Neural cell (in vitro differentiated cells): Measurements from ENCODE around the gene OTUB1.
A peak's percentile ranks its signal among the peaks of the same experiment; 100 is the strongest.

Source experiments
- EP300 ChIP-seq: fragments of 450-650 bp; conservative IDR thresholded peaks from 2 replicates; pipeline ENCODE4 v1.6.1; 2014; ENCODE audit warnings: antibody characterized with exemption, mild to moderate bottlenecking, moderate library complexity; ENCODE audit not compliant: poor library complexity, severe bottlenecking
- EZH2 ChIP-seq: fragments of 200-600, 300-800 bp; shearing (Covaris generic), sonication (generic); IDR thresholded peaks from 2 replicates; pipeline ENCODE4 v1.6.1; 2014; ENCODE audit warnings: antibody characterized with exemption, low read length, borderline replicate concordance, mild to moderate bottlenecking; ENCODE audit not compliant: insufficient read depth, poor library complexity, severe bottlenecking
- TF ChIP-seq, protein P1 (sequence below): IDR thresholded peaks from 2 replicates; pipeline ENCODE4 v1.6.1; 2012; ENCODE audit warnings: borderline replicate concordance
- TF ChIP-seq, protein P2 (sequence below): fragments of 450-650 bp; IDR thresholded peaks from 2 replicates; pipeline ENCODE4 v1.5.1; 2014; ENCODE audit warnings: antibody characterized with exemption, mild to moderate bottlenecking, moderate library complexity; ENCODE audit not compliant: poor library complexity, severe bottlenecking

DNA sequence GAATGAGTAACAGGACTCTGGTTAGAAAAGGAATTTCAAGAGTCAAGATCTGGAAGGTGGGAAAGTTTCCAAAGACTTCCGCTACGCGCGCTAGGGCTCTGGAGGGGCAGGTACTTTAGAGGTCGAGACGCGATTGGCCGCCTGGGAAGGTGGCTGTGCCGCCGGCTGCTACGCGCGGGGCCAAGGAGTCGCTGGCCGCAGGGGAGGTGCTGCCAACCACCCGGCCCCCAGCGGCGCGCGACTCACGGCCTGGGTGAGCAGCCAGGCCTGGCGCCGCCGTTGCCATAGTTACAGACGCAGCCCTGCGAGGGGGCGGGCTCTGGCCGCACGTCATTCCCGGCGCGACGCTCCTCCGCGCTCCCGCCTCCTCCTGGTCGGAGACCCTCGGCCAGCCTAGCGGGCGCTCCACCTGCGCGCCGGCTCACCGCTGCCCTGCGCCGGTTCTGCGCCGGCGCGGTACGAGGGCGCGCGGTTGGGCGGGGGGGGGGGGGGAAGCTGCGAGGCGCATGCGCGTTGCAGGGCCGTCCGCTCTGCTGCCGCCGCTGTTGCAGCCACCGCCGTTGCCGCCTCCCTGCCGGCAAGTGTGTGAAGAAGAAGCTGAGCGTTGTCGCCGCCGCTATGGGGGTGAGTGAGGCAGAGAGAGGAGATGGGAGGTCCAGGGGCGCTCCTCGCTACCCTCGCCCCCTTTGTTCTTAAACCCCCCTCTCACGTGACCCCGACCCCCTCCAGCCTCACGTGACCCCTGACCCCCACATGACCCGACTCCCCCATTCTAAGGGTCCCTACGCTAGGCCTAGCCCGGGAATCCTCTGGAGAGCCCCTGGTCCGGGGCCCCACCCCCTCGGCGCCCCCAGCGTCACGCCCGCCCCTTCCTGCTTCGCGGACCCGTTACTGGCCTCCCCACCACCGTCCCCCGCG lies 47.5 kb upstream of the OTUB1 start, which contains the start of gene NAA40:
- TF ChIP-seq, protein P1, sequence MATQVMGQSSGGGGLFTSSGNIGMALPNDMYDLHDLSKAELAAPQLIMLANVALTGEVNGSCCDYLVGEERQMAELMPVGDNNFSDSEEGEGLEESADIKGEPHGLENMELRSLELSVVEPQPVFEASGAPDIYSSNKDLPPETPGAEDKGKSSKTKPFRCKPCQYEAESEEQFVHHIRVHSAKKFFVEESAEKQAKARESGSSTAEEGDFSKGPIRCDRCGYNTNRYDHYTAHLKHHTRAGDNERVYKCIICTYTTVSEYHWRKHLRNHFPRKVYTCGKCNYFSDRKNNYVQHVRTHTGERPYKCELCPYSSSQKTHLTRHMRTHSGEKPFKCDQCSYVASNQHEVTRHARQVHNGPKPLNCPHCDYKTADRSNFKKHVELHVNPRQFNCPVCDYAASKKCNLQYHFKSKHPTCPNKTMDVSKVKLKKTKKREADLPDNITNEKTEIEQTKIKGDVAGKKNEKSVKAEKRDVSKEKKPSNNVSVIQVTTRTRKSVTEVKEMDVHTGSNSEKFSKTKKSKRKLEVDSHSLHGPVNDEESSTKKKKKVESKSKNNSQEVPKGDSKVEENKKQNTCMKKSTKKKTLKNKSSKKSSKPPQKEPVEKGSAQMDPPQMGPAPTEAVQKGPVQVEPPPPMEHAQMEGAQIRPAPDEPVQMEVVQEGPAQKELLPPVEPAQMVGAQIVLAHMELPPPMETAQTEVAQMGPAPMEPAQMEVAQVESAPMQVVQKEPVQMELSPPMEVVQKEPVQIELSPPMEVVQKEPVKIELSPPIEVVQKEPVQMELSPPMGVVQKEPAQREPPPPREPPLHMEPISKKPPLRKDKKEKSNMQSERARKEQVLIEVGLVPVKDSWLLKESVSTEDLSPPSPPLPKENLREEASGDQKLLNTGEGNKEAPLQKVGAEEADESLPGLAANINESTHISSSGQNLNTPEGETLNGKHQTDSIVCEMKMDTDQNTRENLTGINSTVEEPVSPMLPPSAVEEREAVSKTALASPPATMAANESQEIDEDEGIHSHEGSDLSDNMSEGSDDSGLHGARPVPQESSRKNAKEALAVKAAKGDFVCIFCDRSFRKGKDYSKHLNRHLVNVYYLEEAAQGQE = peak; percentile 68
- TF ChIP-seq EZH2 (no peak), EP300 (peak; percentile 53)
- TF ChIP-seq, protein P2, sequence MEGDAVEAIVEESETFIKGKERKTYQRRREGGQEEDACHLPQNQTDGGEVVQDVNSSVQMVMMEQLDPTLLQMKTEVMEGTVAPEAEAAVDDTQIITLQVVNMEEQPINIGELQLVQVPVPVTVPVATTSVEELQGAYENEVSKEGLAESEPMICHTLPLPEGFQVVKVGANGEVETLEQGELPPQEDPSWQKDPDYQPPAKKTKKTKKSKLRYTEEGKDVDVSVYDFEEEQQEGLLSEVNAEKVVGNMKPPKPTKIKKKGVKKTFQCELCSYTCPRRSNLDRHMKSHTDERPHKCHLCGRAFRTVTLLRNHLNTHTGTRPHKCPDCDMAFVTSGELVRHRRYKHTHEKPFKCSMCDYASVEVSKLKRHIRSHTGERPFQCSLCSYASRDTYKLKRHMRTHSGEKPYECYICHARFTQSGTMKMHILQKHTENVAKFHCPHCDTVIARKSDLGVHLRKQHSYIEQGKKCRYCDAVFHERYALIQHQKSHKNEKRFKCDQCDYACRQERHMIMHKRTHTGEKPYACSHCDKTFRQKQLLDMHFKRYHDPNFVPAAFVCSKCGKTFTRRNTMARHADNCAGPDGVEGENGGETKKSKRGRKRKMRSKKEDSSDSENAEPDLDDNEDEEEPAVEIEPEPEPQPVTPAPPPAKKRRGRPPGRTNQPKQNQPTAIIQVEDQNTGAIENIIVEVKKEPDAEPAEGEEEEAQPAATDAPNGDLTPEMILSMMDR = peak; percentile 51
